Jurkat, Clone E6-1 (cell line): Measurements from ENCODE around the gene CARD11.
"Not testable (repeated sequence)": the region's sequence is repeated elsewhere in the genome, so short reads cannot be mapped to it uniquely, and the experiment has no call there.

Experiments
- DNase-seq: peaks from one replicate; pipeline ENCODE4 v3.0.0-alpha.2; 2011; ENCODE audit warnings: low read depth, low spot score
- H3K4me3 ChIP-seq: 2 replicates; pipeline ENCODE4 v1.5.1; 2011; ENCODE audit warnings: mild to moderate bottlenecking, low read length, control low read depth, moderate library complexity

CARD11 gene

GRCh38 chr7:3067193-3067592 is 23.5 kb upstream of the CARD11 start:
- DNase-seq = no peak
- no peak overlapping the region for H3K4me3 ChIP-seq

DNA sequence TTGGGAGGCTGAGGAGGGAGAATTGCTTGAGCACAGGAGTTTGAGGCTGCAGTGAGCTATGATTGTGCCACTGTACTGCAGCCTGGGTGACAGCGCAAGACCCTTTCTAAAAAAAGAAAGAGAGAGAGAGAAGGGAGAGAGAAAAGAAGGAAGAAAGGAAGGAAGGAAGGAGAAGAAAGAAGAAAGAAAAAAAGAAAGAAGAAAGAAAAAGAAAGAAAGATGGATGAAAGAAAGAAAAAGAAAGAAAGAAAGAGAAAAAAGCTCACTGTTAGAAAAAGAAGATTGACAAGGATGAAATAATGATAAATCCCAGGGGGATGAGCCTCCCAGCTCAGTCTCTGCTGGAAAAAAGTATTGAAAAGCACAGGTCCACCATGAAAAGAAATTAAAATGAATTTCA is 22.8 kb upstream of the CARD11 start:
- H3K4me3 ChIP-seq = no peak overlapping the region
- DNase-seq = no peak

DNA sequence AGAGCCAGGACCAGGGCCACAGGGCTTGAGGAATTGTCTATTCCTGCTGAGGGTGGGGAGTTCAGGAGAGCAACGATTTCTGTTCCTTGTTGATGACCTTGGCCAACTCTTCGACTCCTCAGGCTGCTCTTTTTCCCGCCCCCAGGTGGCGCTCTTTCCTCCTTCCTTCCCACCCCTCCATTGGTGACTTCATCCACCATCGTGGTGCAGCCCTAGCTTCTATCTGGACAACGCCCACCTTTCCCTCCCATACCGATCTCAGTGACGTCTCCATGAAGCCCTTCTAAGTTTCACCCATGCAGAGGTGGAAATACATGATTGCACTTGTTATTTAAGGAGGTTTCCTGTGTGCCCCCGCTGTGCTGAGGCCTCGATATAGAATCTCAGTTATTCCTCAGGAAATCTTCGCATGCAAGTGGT is 22.1 kb upstream of the CARD11 start:
- H3K4me3 ChIP-seq = no peak overlapping the region
- peak; percentile 36 for DNase-seq

GRCh38 chr7:3064067-3064466 is 20.4 kb upstream of the CARD11 start:
- no peak for DNase-seq

DNA sequence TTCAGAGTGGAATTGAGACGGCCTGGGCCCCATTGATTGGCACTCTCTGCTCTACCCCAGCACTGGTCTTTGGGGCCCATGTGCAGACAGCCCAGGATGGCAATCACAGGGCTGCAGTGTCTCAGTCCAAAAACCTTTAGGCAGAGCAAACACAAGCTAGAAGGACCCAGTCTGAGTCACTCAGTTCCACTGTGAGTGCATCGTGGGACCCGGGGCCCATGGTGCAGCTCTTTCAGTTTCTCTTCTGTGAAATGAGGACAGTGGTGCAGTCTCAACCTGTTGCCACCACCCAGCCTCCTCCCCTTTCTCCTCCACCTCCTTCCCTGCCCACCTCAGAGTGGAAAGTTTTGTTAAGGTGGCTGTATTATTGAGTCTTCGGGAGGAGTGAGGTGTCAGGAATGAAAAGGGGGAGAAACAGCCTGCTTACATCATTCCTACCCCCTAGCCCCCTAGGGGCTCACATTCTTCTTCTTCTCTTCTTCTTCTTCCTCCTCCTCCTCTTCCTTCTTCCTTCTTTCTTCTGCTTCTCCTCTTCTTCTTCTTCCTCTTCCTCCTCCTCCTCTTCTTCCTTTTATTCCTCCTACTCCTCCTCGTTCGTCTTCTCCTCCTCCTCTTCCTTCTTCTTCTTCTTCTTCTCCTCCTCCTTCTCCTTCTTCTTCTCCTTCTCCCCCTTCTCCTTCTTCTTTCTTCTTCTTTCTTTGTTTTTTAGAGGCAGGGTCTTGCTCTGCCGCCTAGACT is 19.5 kb upstream of the CARD11 start:
- H3K4me3 ChIP-seq = no peak overlapping the region
- no peak for DNase-seq

More at GRCh38 chr7:3064067-3064466, 20.4 kb upstream of the CARD11 start:
- H3K4me3 ChIP-seq = no peak overlapping the region

GRCh38 chr7:3057066-3057420 is 13.4 kb upstream of the CARD11 start:
- DNase-seq = no peak

DNA sequence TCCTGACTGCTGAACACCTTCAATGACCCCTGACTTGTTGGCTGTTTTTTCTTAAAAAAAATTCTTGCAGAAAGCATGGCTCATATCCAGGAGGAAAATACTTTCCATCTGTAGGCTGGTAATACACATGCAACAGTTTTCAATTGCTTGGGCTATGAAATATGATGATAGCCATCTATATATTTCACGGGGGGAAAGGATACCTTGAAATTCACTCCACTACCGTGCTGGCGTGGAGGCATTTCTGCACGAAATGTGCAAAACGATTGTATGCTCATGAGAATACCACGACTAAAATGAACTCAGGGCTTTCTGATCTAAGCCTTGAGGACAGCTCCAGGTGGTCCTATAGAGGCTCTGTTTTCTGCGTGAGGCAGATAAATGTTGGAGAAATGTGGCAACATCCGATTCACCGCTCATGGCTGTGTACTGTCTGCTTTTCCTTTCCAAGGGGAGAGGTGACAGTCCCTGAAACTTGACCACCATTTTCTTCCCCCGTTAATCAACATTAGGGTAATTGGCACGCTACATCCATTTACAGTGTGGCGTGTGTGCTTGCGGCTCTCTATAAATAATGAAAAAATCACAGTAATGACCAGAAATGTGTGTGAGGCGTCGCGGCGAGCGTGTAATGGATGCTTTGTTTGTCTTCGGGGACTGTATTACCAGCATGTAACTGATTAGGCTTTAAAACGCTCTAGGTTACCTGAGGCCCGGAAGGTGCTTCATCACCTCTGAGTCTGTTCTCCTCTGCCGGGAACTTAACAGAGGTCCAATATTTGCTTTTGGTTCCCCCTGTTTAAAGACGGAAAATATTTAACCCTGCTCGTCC is 12.8 kb upstream of the CARD11 start:
- DNase-seq = no peak
- no peak overlapping the region for H3K4me3 ChIP-seq

More at GRCh38 chr7:3057066-3057420, 13.4 kb upstream of the CARD11 start:
- H3K4me3 ChIP-seq = no peak overlapping the region

DNA sequence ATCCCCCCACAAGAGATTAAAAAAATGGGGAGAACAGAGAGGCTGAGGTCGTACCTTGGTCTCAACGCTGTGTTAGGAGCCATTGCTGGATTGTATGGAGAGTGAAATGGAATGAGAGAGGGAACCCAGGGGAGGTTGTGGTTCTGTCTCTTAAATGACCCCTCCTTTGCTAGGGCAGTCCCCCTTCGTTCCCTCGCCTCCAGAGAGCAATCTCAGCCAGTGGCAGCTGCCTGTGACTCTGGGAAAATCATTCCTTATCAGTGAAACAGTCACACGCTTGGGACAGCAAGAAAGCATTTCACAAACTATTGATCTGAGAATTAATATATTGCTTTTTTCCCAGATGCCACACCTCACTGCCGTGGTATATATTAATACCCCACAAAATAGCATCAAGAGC is 12.0 kb upstream of the CARD11 start:
- no peak overlapping the region for H3K4me3 ChIP-seq
- DNase-seq = no peak

- peak; percentile 61 for DNase-seq
- peak overlapping the region; percentile 55 for H3K4me3 ChIP-seq
Measured at GRCh38 chr7:3042861-3043489, 692 bp downstream of the CARD11 start.

- DNase-seq = no peak
- no peak overlapping the region for H3K4me3 ChIP-seq
Measured at GRCh38 chr7:3041986-3042675, 1.5 kb downstream of the CARD11 start.

DNA sequence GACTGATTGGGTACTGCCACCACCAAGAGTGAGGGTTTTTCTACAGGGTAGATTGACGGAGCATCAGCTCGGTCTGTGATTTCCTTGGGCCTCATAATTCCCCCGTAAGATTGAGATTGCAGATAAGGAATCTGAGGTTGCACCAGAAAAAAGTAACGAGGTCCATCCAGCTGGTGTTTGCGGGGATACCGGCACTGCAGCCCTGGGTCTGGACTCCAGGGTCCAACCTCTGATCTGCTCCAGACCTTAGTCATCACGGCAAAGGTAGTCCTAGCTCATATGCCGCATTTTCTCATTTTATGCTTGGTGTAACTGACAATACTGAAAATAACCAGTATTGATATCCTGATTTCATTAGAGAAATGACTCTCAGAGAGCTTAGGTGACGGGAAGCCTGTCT is 3.9 kb downstream of the CARD11 start:
- no peak for DNase-seq
- H3K4me3 ChIP-seq = no peak overlapping the region

DNA sequence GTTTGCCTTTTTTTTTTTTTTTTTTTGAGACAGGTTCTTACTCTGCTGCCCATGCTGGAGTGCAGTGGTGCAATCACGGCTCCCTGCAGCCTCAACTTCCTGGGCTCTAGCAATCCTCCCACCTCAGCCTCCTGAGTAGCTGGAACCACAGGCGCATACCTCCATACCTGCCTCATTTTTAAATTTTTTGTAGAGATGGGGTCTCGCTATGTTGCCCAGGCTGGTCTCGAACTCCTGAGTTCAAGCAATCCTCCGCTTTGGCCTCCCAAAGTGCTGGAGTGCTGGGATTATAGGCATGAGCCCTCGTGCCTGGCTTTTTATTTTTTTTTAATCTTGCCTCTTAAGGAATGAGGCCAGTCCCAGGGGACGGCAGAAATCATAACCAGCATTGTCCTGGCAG is 5.7 kb downstream of the CARD11 start:
- H3K4me3 ChIP-seq, DNase-seq: not testable (repeated sequence)

- no peak for DNase-seq
- no peak overlapping the region for H3K4me3 ChIP-seq
Measured at GRCh38 chr7:3037259-3037658, 6.4 kb downstream of the CARD11 start.

- no peak for DNase-seq
- H3K4me3 ChIP-seq = no peak overlapping the region
Measured at GRCh38 chr7:3034591-3035150, 9.0 kb downstream of the CARD11 start.

DNA sequence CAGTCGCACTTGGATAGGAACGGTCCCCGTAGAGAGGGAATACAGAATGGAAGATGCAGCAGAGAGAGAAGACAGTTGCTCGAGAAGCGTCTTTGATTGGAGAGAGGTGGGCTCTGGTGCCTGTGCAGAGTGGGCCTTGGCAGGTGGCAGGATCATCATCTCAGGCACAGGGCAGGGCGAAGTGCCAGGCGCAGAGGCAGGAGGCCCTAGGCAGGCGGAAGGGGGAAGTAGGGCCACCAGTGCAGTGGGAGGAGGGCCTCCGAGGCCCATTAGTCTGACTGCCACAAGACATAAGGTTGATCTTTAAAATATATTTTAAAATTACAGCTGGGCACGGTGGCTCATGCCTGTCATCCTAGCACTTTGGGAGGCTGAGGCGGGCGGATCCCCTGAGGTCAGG is 10.1 kb downstream of the CARD11 start:
- no peak overlapping the region for H3K4me3 ChIP-seq
- no peak for DNase-seq

- no peak overlapping the region for H3K4me3 ChIP-seq
- DNase-seq = no peak
Measured at GRCh38 chr7:3033136-3033535, 10.5 kb downstream of the CARD11 start.

DNA sequence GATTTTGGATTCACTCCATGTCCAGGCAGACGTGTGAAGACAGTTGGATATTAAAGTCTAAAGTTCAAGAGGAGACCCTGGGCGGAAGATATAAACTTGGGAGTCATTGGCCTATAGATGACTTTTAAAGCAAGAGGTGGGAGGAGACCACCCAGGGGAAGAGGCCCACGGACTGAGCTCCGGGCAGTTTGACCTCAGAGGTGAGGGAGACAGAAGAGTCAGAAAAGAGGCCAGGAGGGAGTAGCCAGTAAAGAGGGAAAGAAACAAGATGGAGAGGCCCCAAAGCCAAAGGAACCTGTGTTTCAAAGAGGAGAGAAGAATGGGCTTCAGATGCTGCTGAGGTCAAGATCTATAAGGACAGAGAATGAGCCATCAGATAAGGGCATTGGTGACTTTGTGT is 11.4 kb downstream of the CARD11 start:
- DNase-seq = no peak

DNA sequence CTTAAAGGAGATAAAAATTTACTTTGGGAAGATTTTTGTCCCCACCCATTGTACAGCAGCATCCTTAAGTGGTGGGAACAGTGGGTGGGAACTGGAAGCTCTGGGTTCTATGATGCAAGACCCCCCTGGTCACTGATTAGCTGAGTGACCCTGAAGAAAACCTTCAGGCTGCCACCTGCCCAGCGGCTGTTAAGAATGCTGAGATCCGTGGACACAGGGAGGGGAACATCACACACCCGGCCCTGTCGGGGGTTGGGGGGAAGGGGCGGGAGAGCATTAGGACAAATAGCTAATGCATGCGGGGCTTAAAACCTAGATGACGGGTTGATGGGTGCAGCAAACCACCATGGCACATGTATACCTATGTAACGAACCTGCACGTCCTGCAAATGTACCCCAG is 14.5 kb downstream of the CARD11 start:
- no peak overlapping the region for H3K4me3 ChIP-seq
- DNase-seq = no peak

More for the DNA sequence above, 11.4 kb downstream of the CARD11 start:
- no peak overlapping the region for H3K4me3 ChIP-seq

DNA sequence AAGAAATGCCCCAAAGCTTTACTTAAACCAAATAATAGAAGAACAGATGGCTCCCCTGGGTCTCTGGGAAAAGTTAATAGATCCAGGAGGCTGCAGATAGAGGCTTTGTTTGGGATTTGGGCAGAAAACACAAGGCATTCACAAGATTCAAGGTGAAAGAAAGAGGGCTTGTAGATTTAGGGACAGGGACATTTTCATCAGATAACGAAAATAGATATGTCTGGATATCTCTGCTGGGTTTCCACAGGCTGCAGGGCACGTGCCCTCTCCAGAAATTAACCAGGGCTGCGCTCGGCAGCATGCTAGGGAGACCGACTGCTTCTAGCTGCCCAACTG is 14.9 kb downstream of the CARD11 start:
- H3K4me3 ChIP-seq = no peak overlapping the region

More for the DNA sequence above, 14.9 kb downstream of the CARD11 start:
- no peak for DNase-seq
